Sigmoid colon (tissue), 4 donors: ENCODE results near the gene ZNF619.

ENCODE experiments used
- EP300 ChIP-seq, 4 donors: sonication (generic); formaldehyde crosslinking; IDR thresholded peaks; one replicate each; pipeline ENCODE4 v1.6.1; 2017; ENCODE audit warnings: antibody characterized with exemption in 4 of 4
- POLR2A ChIP-seq, 2 donors: fragments of 450-650 bp; IDR thresholded peaks; one replicate each; pipeline ENCODE4 v1.6.1; 2016; ENCODE audit warnings: antibody characterized with exemption in 2 of 2, mild to moderate bottlenecking in 2 of 2, moderate library complexity in 2 of 2
- POLR2AphosphoS5 ChIP-seq, 4 donors: sonication (generic); formaldehyde crosslinking; IDR thresholded peaks; one replicate each; pipeline ENCODE4 v1.6.1; 2017; ENCODE audit warnings: antibody characterized with exemption in 4 of 4
- TF ChIP-seq, protein P1 (sequence below), 4 experiments: fragments of 450-650 bp in 3 of 4; fragments of 200-600 bp in 1 of 4; IDR thresholded peaks; one replicate each; pipeline ENCODE4 v1.5.1; 2016 to 2019; ENCODE audit warnings: antibody characterized with exemption in 4 of 4, mild to moderate bottlenecking in 3 of 4, moderate library complexity in 2 of 4

DNA sequence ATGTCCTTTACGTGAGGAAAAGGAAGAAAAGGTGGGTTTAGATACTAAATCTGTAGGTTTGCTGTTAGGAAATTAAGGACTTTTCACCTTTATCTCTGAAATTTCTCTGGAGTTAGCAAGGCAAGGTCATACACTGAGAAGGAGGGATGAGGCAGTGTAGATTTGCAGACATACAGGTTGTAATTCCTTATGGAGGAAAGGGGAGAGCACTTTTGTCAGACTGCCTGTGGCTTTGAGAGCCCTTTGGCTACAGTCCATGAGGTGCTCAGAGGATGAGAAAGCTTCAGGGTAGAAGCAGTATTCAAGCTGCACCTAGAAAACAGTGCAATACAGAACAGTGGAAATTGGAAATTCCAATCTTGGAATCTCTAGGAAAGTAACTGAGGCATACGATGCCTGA is 11.5 kb upstream of the ZNF619 start:
- TF ChIP-seq, protein P1, sequence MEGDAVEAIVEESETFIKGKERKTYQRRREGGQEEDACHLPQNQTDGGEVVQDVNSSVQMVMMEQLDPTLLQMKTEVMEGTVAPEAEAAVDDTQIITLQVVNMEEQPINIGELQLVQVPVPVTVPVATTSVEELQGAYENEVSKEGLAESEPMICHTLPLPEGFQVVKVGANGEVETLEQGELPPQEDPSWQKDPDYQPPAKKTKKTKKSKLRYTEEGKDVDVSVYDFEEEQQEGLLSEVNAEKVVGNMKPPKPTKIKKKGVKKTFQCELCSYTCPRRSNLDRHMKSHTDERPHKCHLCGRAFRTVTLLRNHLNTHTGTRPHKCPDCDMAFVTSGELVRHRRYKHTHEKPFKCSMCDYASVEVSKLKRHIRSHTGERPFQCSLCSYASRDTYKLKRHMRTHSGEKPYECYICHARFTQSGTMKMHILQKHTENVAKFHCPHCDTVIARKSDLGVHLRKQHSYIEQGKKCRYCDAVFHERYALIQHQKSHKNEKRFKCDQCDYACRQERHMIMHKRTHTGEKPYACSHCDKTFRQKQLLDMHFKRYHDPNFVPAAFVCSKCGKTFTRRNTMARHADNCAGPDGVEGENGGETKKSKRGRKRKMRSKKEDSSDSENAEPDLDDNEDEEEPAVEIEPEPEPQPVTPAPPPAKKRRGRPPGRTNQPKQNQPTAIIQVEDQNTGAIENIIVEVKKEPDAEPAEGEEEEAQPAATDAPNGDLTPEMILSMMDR (IDR thresholded peaks at IDR 0.05), result no peak
- TF ChIP-seq POLR2A (IDR thresholded peaks at IDR 0.05) (no peak), POLR2AphosphoS5 (IDR thresholded peaks at IDR 0.05) (no peak), EP300 (IDR thresholded peaks at IDR 0.05) (no peak)
